Measurements from ENCODE around the gene CAMKMT.

CAMKMT gene

DNA sequence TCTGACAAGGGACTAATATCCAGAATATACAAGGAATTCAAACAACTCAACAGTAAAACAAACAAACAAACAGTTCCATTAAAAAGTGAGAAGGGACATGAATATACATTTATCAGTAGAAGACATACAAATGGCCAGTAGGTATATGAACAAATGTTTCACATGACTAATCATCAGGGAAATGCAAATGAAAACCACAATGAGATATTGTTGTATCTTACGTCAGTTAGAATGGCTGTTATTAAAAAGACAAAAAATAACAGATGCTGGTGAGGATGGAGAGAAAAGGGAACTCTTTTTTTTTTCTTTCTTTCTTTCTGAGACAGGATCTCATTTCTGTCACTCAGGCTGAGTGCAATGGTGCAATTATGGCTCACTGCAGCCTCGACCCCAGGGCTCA lies 175.5 kb downstream of the CAMKMT start:
- no peak for DNase-seq (ENCODE audit: low read depth)
- TF ChIP-seq, protein P1, sequence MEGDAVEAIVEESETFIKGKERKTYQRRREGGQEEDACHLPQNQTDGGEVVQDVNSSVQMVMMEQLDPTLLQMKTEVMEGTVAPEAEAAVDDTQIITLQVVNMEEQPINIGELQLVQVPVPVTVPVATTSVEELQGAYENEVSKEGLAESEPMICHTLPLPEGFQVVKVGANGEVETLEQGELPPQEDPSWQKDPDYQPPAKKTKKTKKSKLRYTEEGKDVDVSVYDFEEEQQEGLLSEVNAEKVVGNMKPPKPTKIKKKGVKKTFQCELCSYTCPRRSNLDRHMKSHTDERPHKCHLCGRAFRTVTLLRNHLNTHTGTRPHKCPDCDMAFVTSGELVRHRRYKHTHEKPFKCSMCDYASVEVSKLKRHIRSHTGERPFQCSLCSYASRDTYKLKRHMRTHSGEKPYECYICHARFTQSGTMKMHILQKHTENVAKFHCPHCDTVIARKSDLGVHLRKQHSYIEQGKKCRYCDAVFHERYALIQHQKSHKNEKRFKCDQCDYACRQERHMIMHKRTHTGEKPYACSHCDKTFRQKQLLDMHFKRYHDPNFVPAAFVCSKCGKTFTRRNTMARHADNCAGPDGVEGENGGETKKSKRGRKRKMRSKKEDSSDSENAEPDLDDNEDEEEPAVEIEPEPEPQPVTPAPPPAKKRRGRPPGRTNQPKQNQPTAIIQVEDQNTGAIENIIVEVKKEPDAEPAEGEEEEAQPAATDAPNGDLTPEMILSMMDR (IDR thresholded peaks at IDR 0.05; ENCODE audit: control insufficient read depth, extremely low read depth, insufficient read depth): no peak
- no peak overlapping the region for H3K4me3 ChIP-seq (ENCODE audit: low read depth, low read length)

DNA sequence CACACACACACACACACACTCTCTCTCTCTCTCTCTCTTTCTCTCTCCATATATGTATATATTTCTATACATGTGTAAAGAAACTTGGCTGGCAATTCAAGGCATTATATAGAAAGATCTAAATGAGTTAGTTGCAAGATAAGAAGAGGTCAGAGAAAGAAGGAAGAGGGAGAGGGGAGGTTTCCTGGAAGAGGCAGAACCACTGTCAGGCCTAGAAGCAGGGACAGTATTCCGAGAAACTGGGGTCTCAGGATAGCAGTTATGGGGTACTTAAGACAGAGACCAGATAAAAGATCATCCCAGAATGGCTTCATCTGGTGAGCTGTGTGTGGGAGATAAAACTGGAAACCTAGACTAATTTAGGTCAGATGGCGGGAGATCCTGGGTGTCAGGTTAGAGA lies 180.8 kb downstream of the CAMKMT start:
- DNase-seq (ENCODE audit: low read depth): no peak
- TF ChIP-seq, protein P1 (IDR thresholded peaks at IDR 0.05; ENCODE audit: control insufficient read depth, extremely low read depth, insufficient read depth): no peak
- no peak overlapping the region for H3K4me3 ChIP-seq (ENCODE audit: low read depth, low read length)

DNA sequence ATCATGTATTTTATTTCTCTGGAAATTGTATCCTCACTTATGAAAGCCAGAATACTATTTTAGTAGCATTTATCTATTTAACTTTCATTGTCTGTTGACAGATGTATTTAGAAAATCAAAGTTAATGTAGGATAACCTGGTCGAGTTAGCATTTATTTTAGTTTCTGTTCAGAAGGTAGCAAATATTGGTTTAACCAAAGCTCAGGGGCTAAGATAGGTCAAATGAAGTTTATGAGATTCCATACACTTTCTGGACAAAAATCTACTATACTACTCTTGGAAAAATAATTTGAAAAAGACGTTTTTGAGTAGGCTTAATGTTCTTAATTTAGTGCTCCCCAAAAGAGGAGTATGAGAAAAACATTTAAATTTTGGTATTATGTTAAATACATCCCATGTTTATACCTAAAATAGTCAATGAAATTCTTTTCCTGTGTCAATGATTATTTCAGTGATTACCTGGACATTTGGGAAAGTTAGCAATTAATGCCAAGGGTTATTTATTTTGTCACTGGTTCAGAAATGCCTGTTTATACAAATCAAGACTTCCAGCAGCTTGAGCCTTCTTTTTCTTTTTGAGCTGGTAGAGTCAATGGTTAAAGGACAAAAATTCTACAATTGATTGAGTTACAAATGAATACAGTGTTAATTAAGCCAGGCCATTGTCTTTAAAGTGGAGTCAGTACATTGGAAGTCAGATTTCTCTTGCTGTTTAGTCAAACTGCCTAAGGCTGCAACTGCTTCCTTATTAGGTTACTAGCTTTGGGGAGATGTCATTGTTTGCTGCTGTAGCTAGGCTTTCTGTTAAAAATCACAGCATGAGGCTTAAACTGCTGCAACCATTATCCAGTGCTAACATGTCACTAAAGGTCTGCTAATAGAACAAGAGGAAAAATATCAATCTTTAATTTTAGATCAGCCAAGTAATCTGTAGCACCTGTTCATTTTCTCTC lies 182.3 kb downstream of the CAMKMT start:
- TF ChIP-seq, protein P1 (IDR thresholded peaks at IDR 0.05; ENCODE audit: control insufficient read depth, extremely low read depth, insufficient read depth): no peak

DNA sequence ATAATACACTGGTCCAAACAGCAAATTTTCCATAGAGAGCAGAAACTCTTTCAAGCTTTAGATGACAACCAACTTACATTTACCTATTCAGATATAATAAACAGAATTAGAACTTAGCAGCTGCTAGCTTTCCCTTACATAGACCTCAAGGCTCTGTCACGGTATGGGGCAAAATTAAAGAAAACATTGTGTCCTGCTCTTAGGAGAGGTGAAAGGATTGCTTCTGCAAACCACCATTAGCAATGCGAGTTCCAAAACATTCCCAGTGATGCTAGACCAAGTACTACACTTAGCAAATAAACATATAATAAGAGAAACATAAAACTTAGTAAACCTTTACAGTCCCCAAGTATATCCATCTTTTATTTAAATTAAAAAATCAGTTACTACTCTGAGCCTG lies 183.3 kb downstream of the CAMKMT start:
- no peak for DNase-seq (ENCODE audit: low read depth)
- no peak overlapping the region for H3K4me3 ChIP-seq (ENCODE audit: low read depth, low read length)
- TF ChIP-seq, protein P1 (IDR thresholded peaks at IDR 0.05; ENCODE audit: control insufficient read depth, extremely low read depth, insufficient read depth): no peak

More for the DNA sequence above, 182.3 kb downstream of the CAMKMT start:
- no peak for DNase-seq (ENCODE audit: low read depth)
- H3K4me3 ChIP-seq (ENCODE audit: low read depth, low read length): no peak overlapping the region

DNA sequence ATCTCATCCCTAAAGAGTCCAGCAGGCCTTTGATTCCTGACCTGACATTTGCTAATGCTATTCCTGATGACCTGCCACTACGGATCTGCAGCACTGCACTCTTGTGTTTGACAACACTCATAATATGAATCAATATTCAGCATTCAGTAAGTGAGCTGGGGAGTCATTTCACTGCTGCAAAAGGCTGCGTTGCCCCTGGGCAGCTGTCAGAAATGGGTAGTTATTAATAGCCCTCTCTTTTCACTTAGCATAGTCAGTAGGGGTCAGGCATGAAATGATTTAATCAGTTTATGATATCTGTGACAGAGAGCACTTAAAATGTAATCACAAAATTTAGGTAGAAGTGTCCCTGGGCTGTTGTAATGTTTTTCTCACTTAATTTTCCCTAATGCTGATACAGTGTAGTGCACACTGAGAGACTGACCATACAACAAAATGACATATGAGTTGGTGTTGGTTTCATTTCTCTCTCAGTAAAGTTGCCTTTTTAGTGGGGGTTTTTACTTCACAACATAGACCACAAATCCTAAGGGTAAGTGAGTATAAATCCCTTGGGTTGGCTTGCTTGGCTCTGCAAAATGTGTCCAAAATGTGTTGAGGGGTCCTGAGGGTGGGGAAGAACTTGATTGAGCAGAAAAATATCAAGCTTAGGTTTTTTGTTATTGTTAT lies 184.8 kb downstream of the CAMKMT start:
- no peak for DNase-seq (ENCODE audit: low read depth)
- no peak overlapping the region for H3K4me3 ChIP-seq (ENCODE audit: low read depth, low read length)
- TF ChIP-seq, protein P1 (IDR thresholded peaks at IDR 0.05; ENCODE audit: control insufficient read depth, extremely low read depth, insufficient read depth): no peak

DNA sequence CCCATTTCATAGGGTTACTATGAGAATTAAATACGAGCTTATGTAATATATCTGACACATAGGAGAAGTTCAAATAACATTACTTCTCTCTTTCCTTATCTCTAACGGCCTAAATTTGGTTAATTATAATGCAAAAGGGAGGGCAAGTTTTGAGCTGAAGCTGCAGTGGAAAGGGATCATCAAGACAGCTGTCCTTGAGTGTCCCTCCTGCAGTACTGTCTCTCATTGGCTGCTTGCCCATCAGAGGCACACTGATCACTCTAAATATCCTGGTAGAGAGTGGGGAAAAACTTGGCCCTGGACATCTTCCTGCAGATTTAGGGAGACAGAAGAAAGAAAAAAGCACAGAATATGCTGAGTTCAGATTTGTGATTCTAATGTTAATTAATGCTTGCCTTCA lies 186.0 kb downstream of the CAMKMT start:
- H3K4me3 ChIP-seq (ENCODE audit: low read depth, low read length): no peak overlapping the region
- no peak for DNase-seq (ENCODE audit: low read depth)
- TF ChIP-seq, protein P1 (IDR thresholded peaks at IDR 0.05; ENCODE audit: control insufficient read depth, extremely low read depth, insufficient read depth): no peak

All from LNCaP clone FGC (cell line).